GM18907 (cell line): ENCODE results near the gene ATP6V0C.
"Not testable (repeated sequence)": the region's sequence is repeated elsewhere in the genome, so short reads cannot be mapped to it uniquely, and the experiment has no call there.

Experiments
- ATAC-seq: cut with Tn5 transposase; IDR thresholded peaks from one replicate; pipeline ENCODE4 v1.9.1; 2021; ENCODE audit warnings: mild to moderate bottlenecking, moderate library complexity; ENCODE audit not compliant: unreplicated experiment

The ATP6V0C gene

GRCh38 chr16:2527071-2527783, 13.5 kb downstream of the ATP6V0C start:
- no peak for ATAC-seq

- no peak for ATAC-seq
These were observed 14.0 kb downstream of the ATP6V0C start for GRCh38 chr16:2527784-2528100.

GRCh38 chr16:2528161-2529060, 14.7 kb downstream of the ATP6V0C start:
- ATAC-seq = no peak

DNA sequence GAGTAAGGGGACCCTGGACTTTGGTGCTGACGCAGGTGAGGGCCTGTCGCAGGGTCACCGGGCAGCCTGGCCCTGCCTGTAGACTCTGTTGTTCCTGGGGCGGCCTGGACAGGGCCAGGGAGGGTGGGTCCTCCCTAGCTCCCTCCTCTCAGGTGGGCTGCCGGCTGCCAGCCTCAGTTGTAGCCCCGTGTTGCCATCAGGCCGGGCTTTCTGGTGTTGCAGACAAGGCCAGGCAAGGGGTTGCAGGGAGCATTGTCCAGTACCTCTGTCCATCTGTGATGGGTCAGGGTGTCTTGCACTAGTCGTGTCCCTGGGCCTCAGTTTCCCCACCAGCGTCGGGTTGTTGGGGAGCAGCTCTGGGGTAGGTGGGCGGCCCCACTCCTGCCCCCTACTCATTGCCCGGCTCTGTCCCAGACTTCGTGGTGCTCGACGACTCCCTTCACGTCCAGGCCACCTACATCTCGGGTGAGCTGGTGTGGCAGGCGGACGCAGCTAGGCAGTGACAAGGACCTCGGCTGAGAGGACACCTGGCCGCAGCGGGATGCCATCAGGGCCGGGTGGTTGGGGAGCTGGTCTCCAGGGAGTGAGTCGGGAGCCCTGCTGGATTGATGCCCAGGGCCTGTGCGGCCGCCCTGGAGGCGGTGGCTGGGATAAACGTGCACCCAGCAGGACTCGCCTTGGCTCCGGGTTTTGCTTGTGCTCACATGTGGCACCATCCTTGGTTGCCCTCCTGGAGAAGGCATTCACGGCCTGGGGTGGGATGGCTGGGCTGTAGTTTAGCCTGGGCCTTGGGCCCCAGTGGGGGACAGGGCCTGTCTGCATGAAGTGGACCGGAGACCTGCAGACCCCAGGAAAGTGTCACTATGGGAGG, 15.5 kb downstream of the ATP6V0C start:
- ATAC-seq = no peak

DNA sequence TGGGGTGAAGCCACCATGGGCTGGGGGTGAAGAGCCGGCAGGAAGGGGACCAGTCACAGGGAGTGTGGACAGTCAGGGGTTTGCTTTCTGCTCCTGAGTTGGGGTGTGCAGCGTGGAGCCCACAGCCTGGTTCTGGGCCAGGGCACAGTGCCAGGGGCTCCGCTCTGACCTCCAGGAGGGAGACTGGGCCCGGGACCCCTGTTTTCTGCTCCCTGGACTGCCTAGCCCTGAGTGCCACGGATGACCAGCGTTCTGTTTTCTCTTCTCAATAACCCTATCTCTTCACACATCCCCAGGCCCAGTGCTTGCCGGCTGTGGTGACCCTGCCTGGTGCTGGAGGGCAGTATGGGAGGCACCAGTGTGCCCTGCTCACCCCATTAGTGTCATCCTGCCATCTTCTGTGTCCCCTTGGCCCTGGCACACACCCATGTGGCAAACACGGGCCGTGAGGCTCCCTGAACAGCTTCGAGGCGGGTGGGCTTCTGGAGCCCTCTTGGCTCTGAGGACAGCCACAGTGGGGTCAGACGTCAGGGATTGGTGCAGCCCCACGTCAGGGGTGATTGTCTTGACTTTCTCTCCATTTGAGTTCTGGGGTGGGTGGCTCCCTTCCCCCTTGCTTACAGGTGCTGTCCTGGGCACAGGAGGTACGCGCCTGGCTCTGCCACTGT, 16.3 kb downstream of the ATP6V0C start:
- ATAC-seq = no peak

DNA sequence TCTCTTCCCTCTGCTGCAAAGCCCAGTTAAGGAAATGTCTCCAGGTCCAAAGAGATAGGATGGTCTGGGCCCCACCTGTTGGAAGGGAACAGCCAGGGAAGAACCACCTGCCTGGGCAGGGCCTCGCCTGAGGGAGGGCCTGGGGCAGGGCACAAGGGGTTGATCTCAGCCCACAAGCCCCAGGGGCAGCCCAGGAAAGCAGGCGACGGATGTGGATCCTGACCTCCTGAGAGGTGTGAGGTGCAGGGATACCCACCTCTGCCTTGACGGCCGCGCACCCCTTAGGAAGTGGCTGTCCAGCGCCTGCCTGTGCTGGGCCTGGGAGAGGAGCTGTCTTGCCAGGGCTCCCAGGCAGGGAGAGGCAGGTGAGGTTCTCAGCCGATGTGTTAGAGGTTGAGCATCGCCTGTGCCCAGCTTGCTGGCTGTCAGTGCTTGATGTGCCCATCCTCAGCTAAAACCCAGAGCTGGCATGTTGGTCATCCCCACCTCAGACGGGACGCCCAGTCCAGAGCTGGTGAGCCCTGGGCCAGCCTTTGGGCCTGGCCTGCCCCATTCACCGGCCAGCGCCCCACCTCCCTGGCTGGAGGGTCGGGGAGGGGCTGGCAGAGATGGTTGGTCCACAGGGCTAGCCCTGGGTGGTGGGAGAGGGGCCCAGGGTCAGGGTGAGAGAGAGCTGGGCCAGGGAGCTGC, 17.0 kb downstream of the ATP6V0C start:
- no peak for ATAC-seq

DNA sequence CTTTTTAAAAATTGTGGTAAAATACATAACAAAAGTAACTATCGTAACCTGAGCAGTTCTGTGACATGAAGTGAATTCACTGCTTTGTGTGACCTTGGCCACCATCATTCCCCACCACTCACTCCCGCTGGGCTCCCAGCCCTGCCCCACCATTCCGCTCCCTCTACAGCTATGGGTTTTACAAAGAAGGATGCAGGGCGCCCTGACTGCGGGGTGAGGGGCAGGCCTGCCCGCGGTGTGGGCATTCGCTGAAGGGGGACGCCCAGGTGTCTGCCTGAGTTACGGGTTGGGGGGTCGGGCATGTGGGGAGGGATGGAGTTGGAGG, 17.6 kb downstream of the ATP6V0C start, which contains the start of gene CEMP1:
TSS of gene CEMP1 (minus strand) at position 38 of the 325 bp plus-strand sequence. CDS start 335 bp downstream, outside the sequence.
- no peak for ATAC-seq

GRCh38 chr16:2531696-2532493, 18.1 kb downstream of the ATP6V0C start:
- ATAC-seq = peak; percentile 71

GRCh38 chr16:2532494-2533141, 18.9 kb downstream of the ATP6V0C start:
- no peak for ATAC-seq

- ATAC-seq = not testable (repeated sequence)
These were observed 19.5 kb downstream of the ATP6V0C start for GRCh38 chr16:2533142-2533755.

DNA sequence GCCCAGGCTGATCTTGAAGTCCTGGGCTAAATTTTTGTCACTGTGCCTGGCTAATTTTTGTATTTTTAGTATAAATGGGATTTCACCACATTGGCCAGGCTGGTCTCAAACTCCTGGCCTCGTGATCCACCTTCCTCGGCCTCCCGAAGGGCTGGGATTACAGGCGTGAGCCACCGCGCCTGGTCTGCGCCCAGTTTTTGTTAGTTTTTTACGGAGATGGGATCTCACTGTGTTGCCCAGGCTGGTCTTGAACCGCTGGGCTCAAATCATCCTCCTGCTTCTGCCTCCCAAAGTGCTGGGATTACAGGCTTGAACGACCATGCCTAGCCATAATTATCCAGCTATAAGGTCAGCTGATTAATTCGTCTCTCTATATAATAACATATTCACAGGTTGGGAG, 20.2 kb downstream of the ATP6V0C start:
- ATAC-seq = no peak

- not testable (repeated sequence) for ATAC-seq
These were observed 20.6 kb downstream of the ATP6V0C start for GRCh38 chr16:2534335-2534734.

GRCh38 chr16:2535625-2536013, 21.9 kb downstream of the ATP6V0C start:
- ATAC-seq = no peak

DNA sequence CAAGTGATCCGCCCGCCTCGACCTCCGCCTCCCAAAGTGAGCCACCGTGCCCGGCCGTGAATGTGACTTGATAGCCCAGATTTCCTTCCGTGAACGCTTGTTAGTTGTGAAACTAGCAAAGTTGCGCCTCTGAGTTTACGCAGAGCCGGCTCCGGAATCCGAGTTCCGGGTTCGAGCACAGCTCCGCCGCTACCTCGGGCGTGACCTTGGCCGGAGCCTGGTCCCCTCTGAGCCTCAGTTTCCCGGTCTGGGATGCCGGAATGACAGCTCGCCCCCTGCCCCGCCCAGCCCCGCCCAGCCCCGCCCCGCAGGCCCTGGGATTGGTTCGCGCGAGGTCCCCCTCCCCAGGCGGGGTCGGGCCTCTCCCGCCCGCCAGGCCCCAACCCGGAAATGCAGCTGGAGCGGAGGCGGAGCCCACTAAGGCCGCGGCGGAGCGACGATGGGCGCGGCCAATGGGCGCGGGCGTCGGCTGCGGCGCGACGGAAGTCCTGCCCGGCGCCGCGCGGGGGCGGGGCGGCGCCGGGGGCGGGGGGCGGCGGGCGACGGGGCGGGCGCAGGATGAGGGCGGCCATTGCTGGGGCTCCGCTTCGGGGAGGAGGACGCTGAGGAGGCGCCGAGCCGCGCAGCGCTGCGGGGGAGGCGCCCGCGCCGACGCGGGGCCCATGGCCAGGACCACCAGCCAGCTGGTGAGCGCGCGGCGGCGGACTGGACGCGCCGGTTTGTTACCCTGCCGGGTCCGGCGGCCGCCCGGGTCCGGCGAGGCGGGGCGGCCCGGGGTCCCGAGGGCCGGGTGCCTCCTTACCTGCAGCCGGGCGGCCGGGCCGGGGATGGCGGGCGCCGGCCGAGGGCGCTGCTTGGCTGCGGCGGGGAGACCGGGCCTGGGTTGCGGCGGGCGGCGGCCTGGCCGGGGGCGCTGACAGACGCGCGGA, 24.0 kb downstream of the ATP6V0C start, which contains the start of gene PDPK1:
TSS of gene PDPK1 (plus strand) at position 571 of the 929 bp plus-strand sequence. CDS start at position 663, 92 bp downstream.
- peak; percentile 77 for ATAC-seq

DNA sequence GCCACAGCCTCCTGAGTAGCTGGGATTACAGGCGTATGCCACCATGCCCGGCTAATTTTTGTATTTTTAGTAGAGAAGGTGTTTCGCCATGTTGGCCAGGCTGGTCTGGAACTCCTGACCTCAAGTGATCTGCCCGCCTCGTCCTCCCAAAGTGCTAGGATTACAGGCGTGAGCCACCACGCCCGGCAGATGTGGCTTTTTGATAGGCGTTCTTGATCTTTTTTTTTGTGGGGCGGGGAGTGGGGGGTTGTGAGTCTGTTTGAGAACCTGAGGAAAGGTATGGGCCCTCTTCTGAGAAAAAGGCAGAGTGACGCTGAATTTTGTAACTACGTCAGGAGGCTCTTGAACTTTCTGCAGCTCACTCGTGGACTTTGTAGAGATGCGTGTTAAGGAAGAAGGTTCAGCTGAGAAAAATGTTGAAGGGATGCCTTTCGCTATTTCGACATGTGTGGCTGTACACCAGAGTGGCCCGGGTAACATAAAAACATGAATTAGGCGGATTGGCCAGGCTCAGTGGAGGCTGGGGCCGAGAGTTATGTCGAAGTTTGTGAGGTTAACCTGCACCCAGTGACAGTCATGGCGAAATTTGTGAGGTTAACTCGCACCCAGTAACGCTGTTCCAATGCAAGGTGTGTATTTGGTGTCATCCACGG, 25.6 kb downstream of the ATP6V0C start:
- ATAC-seq = not testable (repeated sequence)

DNA sequence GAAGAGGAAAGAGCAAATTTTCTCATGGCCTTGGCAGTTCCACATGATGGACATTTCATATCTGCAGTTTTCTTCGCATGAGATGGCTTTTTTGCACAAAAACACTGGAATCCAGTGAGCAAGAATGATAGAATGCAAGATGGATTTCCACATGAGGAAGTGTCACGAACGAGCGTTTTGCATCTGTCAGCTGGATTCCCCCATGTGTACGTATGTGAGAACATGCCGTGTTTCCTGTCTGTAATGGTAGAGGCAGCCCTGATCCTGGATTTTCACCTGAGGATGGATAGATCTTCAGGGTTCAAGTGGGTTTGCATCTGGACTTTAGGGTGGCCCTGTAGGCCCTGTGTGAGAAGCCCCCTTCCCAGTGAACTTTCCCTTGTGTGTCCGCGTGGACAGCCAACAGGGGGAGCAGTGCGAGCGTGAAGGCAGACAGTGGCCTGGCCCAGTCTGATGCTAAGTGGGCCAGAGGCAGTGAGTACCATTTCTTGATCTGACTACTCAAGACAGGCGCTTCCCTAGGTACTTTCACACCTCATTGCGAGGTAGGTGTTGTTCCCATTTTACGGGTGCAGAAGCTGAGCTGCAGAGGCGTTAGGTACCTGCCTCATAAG, 26.2 kb downstream of the ATP6V0C start:
- ATAC-seq = not testable (repeated sequence)
